ENCODE data around the gene QPRT. TPM values are rescaled to one million over a fixed set of nuclear protein-coding genes. Genes with fewer than 3 reads are reported as not detected.

The QPRT gene
- total RNA-seq, 4 donors from 2014 or later: 14.3 to 65.8 (median 26.3) TPM

DNA sequence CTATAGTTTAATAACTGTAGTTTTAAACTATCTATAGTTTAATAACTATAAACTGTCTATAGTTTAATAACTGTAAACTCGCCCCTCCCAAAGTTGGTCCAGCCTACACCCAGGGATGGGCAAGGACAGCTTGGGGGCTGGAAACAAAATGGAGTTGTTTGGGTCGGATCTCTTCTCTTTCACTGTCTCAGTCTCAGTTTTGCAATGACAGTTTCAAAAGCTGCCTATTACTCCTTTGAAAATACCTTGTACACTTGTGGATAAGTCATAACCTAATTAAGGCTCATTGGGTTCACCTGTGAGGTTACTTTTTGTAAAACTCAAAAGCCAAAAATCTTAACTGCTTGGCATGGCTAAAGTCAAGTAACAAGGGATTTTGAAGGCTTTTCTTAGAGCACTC lies 35.4 kb downstream of the QPRT start:
- Histone ChIP-seq H3K4me1 (peaks cover 0 to 9% (median 0%) of the 10 kb centered on the region in 4 donors), H3K4me3 (no peak overlapping the region), H3K36me3 (no peaks in the 10 kb centered on the region), H3K9me3 (no peaks in the 10 kb centered on the region), H3K27me3 (no peaks in the 10 kb centered on the region), H3K27ac (no peak overlapping the region)
- in situ Hi-C loops (cut with MboI; ENCODE audit: low pct_ligation_motif_present in 1 of 4, low pct_unique_long_range_greater_than_20kb in 1 of 4, low sequenced_read_pairs in 3 of 4): no loop called here
- WGBS, 2 donors (ENCODE audit: low coverage in 1 of 2): 75 to 95% methylated on average over 2 of the region's 2 CpGs
- intact Hi-C loops (cut with DNase I; ENCODE audit: low total_unique reads): no loop called here
- no peak for DNase-seq
- TF ChIP-seq EP300 (IDR thresholded peaks at IDR 0.05; ENCODE audit: low read depth): no peak
- TF ChIP-seq POLR2A (IDR thresholded peaks at IDR 0.05): no peak
- no peak for TF ChIP-seq POLR2AphosphoS5 (IDR thresholded peaks at IDR 0.05)

DNA sequence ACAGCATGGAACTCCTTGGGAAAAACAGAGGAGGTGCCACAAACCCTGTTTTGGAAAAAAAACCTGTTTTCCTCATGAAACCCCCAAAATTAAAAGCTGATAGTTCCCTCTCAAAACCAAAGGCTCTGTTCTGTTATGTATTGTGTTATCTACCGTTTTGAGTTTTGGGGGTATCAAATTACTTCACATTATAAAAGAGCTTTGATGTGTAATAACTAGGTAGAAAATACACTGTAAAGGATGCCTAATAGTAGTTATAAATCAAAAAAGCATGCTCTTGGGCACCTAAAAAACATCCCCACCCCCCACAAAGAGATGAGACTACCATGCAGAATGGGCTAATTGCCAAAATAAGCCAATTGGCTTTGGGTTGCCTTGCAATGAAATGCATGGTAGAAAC lies 36.0 kb downstream of the QPRT start:
- Histone ChIP-seq H3K9me3 (no peaks in the 10 kb centered on the region), H3K36me3 (no peaks in the 10 kb centered on the region), H3K27ac (no peak overlapping the region), H3K4me1 (peaks cover 0 to 9% (median 0%) of the 10 kb centered on the region in 4 donors), H3K4me3 (no peak overlapping the region), H3K27me3 (no peaks in the 10 kb centered on the region)
- DNase-seq: no peak
- in situ Hi-C loops (cut with MboI; ENCODE audit: low pct_ligation_motif_present in 1 of 4, low pct_unique_long_range_greater_than_20kb in 1 of 4, low sequenced_read_pairs in 3 of 4): no loop called here
- TF ChIP-seq POLR2AphosphoS5 (IDR thresholded peaks at IDR 0.05): no peak
- TF ChIP-seq POLR2A (IDR thresholded peaks at IDR 0.05): no peak
- TF ChIP-seq CTCF (IDR thresholded peaks at IDR 0.05): no peak
- TF ChIP-seq EP300 (IDR thresholded peaks at IDR 0.05; ENCODE audit: low read depth): no peak
- WGBS, 2 donors (ENCODE audit: low coverage in 1 of 2): 27 to 50% methylated on average over 1 of the region's 1 CpG
- intact Hi-C loops (cut with DNase I; ENCODE audit: low total_unique reads): no loop called here

DNA sequence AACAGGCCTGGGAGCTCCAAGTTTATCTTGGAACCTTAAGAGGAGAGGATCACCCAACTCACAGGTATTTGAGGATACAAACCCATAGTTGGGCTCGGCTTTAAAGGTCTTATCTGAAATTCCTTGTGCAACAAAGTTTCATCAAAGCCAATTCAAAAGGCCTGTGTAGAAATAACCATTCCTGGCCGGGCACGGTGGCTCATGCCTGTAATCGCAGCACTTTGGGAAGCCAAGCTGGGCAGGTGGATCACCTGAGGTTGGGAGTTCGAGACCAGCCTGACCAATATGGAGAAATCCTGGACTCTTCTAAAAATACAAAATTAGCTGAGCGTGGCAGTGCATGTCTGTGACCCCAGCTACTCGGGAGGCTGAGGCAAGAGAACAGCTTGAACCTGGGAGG lies 38.1 kb downstream of the QPRT start:
- in situ Hi-C loops (cut with MboI; ENCODE audit: low pct_ligation_motif_present in 1 of 4, low pct_unique_long_range_greater_than_20kb in 1 of 4, low sequenced_read_pairs in 3 of 4) (no loop called here), intact Hi-C loops (cut with DNase I; ENCODE audit: low total_unique reads) (no loop called here)
- H3K9me3 ChIP-seq: no peaks in the 10 kb centered on the region
- H3K4me1 ChIP-seq: peaks cover 0 to 3% (median 0%) of the 10 kb centered on the region in 4 donors
- H3K4me3 ChIP-seq: no peak overlapping the region
- TF ChIP-seq EP300 (IDR thresholded peaks at IDR 0.05; ENCODE audit: low read depth) (no peak), POLR2A (IDR thresholded peaks at IDR 0.05) (no peak), CTCF (IDR thresholded peaks at IDR 0.05) (no peak), POLR2AphosphoS5 (IDR thresholded peaks at IDR 0.05) (no peak)
- H3K27ac ChIP-seq: no peak overlapping the region
- 85 to 100% methylated on average over 3 to 7 of the region's 7 CpGs for WGBS, 2 donors (ENCODE audit: low coverage in 1 of 2)
- H3K27me3 ChIP-seq: no peaks in the 10 kb centered on the region
- no peak for DNase-seq
- no peaks in the 10 kb centered on the region for H3K36me3 ChIP-seq

GRCh38 chr16:29719063-29719462 lies 40.1 kb downstream of the QPRT start:
- no peak overlapping the region for H3K27ac ChIP-seq
- DNase-seq: no peak
- in situ Hi-C loops (cut with MboI; ENCODE audit: low pct_ligation_motif_present in 1 of 4, low pct_unique_long_range_greater_than_20kb in 1 of 4, low sequenced_read_pairs in 3 of 4): no loop called here
- 37 to 80% methylated on average over 1 to 4 of the region's 4 CpGs for WGBS, 2 donors (ENCODE audit: low coverage in 1 of 2)
- H3K4me1 ChIP-seq: peaks cover 0 to 3% (median 0%) of the 10 kb centered on the region in 4 donors
- no peak overlapping the region for H3K4me3 ChIP-seq
- H3K9me3 ChIP-seq: no peaks in the 10 kb centered on the region
- H3K27me3 ChIP-seq: no peaks in the 10 kb centered on the region
- TF ChIP-seq CTCF (IDR thresholded peaks at IDR 0.05) (no peak), POLR2AphosphoS5 (IDR thresholded peaks at IDR 0.05) (no peak), POLR2A (IDR thresholded peaks at IDR 0.05) (no peak), EP300 (IDR thresholded peaks at IDR 0.05; ENCODE audit: low read depth) (no peak)
- intact Hi-C loops (cut with DNase I; ENCODE audit: low total_unique reads): no loop called here
- no peaks in the 10 kb centered on the region for H3K36me3 ChIP-seq

- 84 to 86% methylated on average over 1 to 5 of the region's 5 CpGs for WGBS, 2 donors (ENCODE audit: low coverage in 1 of 2)
- in situ Hi-C loops (cut with MboI; ENCODE audit: low pct_ligation_motif_present in 1 of 4, low pct_unique_long_range_greater_than_20kb in 1 of 4, low sequenced_read_pairs in 3 of 4): no loop called here
These were observed 41.7 kb downstream of the QPRT start for GRCh38 chr16:29720703-29721102.

More at GRCh38 chr16:29720703-29721102, 41.7 kb downstream of the QPRT start:
- H3K36me3 ChIP-seq: no peaks in the 10 kb centered on the region
- no peak overlapping the region for H3K4me3 ChIP-seq
- no peaks in the 10 kb centered on the region for H3K9me3 ChIP-seq
- no peak for DNase-seq
- no peaks in the 10 kb centered on the region for H3K27me3 ChIP-seq
- TF ChIP-seq POLR2AphosphoS5 (IDR thresholded peaks at IDR 0.05) (no peak), EP300 (IDR thresholded peaks at IDR 0.05; ENCODE audit: low read depth) (no peak), POLR2A (IDR thresholded peaks at IDR 0.05) (no peak), CTCF (IDR thresholded peaks at IDR 0.05) (no peak)
- H3K4me1 ChIP-seq: peaks cover 0 to 3% (median 0%) of the 10 kb centered on the region in 4 donors
- intact Hi-C loops (cut with DNase I; ENCODE audit: low total_unique reads): no loop called here
- no peak overlapping the region for H3K27ac ChIP-seq

Data from transverse colon (tissue), 4 donors.